Measurements from ENCODE around the gene PGBD2.

- TF ChIP-seq CTCF (IDR thresholded peaks at IDR 0.05 in 2 of 3, conservative IDR thresholded peaks at IDR 0.05 in 1 of 3; ENCODE audit: control insufficient read depth in 2 of 3, extremely low read depth in 1 of 3, insufficient read depth in 1 of 3, low read depth in 3 of 3, low read length in 3 of 3), result no peak
- no peak for TF ChIP-seq KAT2A (conservative IDR thresholded peaks at IDR 0.05; ENCODE audit: control insufficient read depth, low read depth, low read length)
- no peak for TF ChIP-seq HDGF (IDR thresholded peaks at IDR 0.05)
- no peak for TF ChIP-seq TAF1 (IDR thresholded peaks at IDR 0.05; ENCODE audit: borderline replicate concordance, low read depth, low read length)
Observed at GRCh38 chr1:248897412-248898337, 8.4 kb upstream of the PGBD2 start.
